HCT116 (cell line): Measurements from ENCODE around the gene SPATC1L. TPM values are rescaled to one million over a fixed set of nuclear protein-coding genes. Genes with fewer than 3 reads are reported as not detected.

Experiments used
- ATAC-seq: fragments of 200-7000 bp; cut with Tn5 transposase; 2 replicates; pipeline ENCODE4 v1.9.1; 2020; ENCODE audit warnings: mild to moderate bottlenecking, moderate library complexity
- BruUV-seq: library from RNA; stranded (reverse); fragments of 400-500 nt; replicated peaks from 2 replicates; lab custom pipeline; 2021; lab: Mats Ljungman, UMichigan
- CTCF ChIA-PET: fragments of 300-600 bp; sonication (Branson Sonifier 250); formaldehyde crosslinking; loops from one replicate; lab custom pipeline; 2021; ENCODE audit warnings: antibody characterized with exemption; lab: Charles Lee
- POLR2A ChIA-PET: fragments of 300-600, 350-600 bp; sonication (Branson Sonifier 250); formaldehyde crosslinking; loops from one replicate; lab custom pipeline; 2021; ENCODE audit warnings: antibody characterized with exemption; lab: Charles Lee
- RAD21 ChIA-PET, 2 experiments: fragments of 300-600 bp; sonication (Branson Sonifier 250); formaldehyde crosslinking; loops; one replicate each; lab custom pipeline; 2023; ENCODE audit warnings: low total read pairs in 2 of 2; ENCODE audit not compliant: uncharacterized antibody in 2 of 2, unreplicated experiment in 2 of 2, low non-redundant PET in 1 of 2; lab: Charles Lee
- DNase-seq: peaks from one replicate; pipeline ENCODE4 v3.0.0-alpha.2; 2010; ENCODE audit warnings: low read depth, low spot score
- H2AFZ ChIP-seq: fragments of 200-600 bp; shearing (Covaris generic), sonication (generic); 2 replicates; pipeline ENCODE4 v1.6.1; 2017; ENCODE audit warnings: low read depth, mixed run types, mixed read lengths, antibody characterized with exemption, low read length; ENCODE audit not compliant: poor library complexity, severe bottlenecking
- H3K27ac ChIP-seq: 2 replicates; pipeline ENCODE4 v1.5.1; 2012; ENCODE audit warnings: low read depth, low read length
- H3K27me3 ChIP-seq: fragments of 200-600 bp; sonication (generic); 2 replicates; pipeline ENCODE4 v1.6.1; 2016; ENCODE audit warnings: mixed run types, low read length, mixed read lengths; ENCODE audit not compliant: insufficient read depth
- H3K36me3 ChIP-seq, 2 experiments: fragments of 200-500 bp in 1 of 2; fragments of 200-600 bp in 1 of 2; sonication (Bioruptor generic) in 1 of 2; sonication (generic) in 1 of 2; 2 replicates each; pipeline versions ENCODE4 v1.5.1 to v1.6.1; 2014 to 2016; ENCODE audit warnings: low read length in 2 of 2, inconsistent platforms in 1 of 2, mixed read lengths in 1 of 2, mixed run types in 1 of 2; ENCODE audit not compliant: insufficient read depth in 2 of 2, control insufficient read depth in 1 of 2
- H3K4me1 ChIP-seq, 2 experiments: fragments of 200-600 bp in 1 of 2; sonication (generic) in 1 of 2; 2 replicates each; pipeline versions ENCODE4 v1.5.1 to v1.6.1; 2012 to 2017; ENCODE audit warnings: low read length in 2 of 2, inconsistent platforms in 1 of 2, mild to moderate bottlenecking in 1 of 2, mixed read lengths in 1 of 2, mixed run types in 1 of 2, moderate library complexity in 1 of 2; ENCODE audit not compliant: insufficient read depth in 2 of 2, control insufficient read depth in 1 of 2
- H3K4me2 ChIP-seq: fragments of 200-600 bp; sonication (generic); 2 replicates; pipeline ENCODE4 v1.6.1; 2017; ENCODE audit warnings: mixed run types, low read length, mixed read lengths
- H3K4me3 ChIP-seq, 2 experiments: fragments of 200-600 bp in 1 of 2; sonication (generic) in 1 of 2; replicated peaks in 1 of 2; 2 replicates each; pipeline ENCODE4 v1.5.1; 2011 to 2016; ENCODE audit warnings: low read length in 2 of 2, control low read depth in 1 of 2, low read depth in 1 of 2, mild to moderate bottlenecking in 1 of 2, mixed read lengths in 1 of 2, mixed run types in 1 of 2
- H3K79me2 ChIP-seq: fragments of 200-600 bp; sonication (generic); 2 replicates; pipeline ENCODE4 v1.6.1; 2017; ENCODE audit warnings: mild to moderate bottlenecking, mixed run types, low read length, moderate library complexity, mixed read lengths; ENCODE audit not compliant: insufficient read depth
- H3K9ac ChIP-seq: fragments of 200-600 bp; sonication (generic); 2 replicates; pipeline ENCODE4 v1.6.1; 2016; ENCODE audit warnings: low read length, mixed read lengths
- H3K9me2 ChIP-seq: fragments of 200-600 bp; sonication (generic), shearing (Covaris generic); 2 replicates; pipeline ENCODE4 v1.6.1; 2017; ENCODE audit warnings: mixed run types, mild to moderate bottlenecking, moderate library complexity; ENCODE audit not compliant: insufficient read depth
- H3K9me3 ChIP-seq, 2 experiments: fragments of 200-500 bp in 1 of 2; fragments of 200-600 bp in 1 of 2; sonication (Bioruptor generic) in 1 of 2; sonication (generic) in 1 of 2; 2 replicates each; pipeline ENCODE4 v1.6.1; 2014 to 2017; ENCODE audit warnings: low read length in 2 of 2, mixed read lengths in 2 of 2, inconsistent platforms in 1 of 2, low read depth in 1 of 2, mild to moderate bottlenecking in 1 of 2, mixed run types in 1 of 2, moderate library complexity in 1 of 2; ENCODE audit not compliant: control insufficient read depth in 1 of 2, insufficient read depth in 1 of 2
- H4K20me1 ChIP-seq: fragments of 200-600 bp; sonication (generic), shearing (Covaris generic); 2 replicates; pipeline ENCODE4 v1.6.1; 2017; ENCODE audit warnings: mixed run types, mild to moderate bottlenecking, moderate library complexity; ENCODE audit not compliant: insufficient read depth
- CEBPB ChIP-seq: IDR thresholded peaks from 2 replicates; pipeline ENCODE4 v1.6.1; 2012; ENCODE audit warnings: low read depth
- ELF1 ChIP-seq: IDR thresholded peaks from 2 replicates; pipeline ENCODE4 v1.6.1; 2012; ENCODE audit warnings: low read depth, borderline replicate concordance
- EZH2 ChIP-seq: fragments of 200-600 bp; sonication (generic); IDR thresholded peaks from 2 replicates; pipeline ENCODE4 v1.6.1; 2017; ENCODE audit warnings: antibody characterized with exemption, mixed run types
- EZH2phosphoT487 ChIP-seq: fragments of 200-600 bp; IDR thresholded peaks from 2 replicates; pipeline ENCODE4 v1.6.1; 2018; ENCODE audit warnings: antibody characterized with exemption, borderline replicate concordance
- FOSL1 ChIP-seq: IDR thresholded peaks from 2 replicates; pipeline ENCODE4 v1.6.1; 2012; ENCODE audit warnings: low read depth
- MAX ChIP-seq: IDR thresholded peaks from 2 replicates; pipeline ENCODE4 v1.6.1; 2012
- POLR2A ChIP-seq: IDR thresholded peaks from 2 replicates; pipeline ENCODE4 v1.7.0; 2011; ENCODE audit warnings: borderline replicate concordance; ENCODE audit not compliant: insufficient read depth, insufficient read length; ENCODE audit errors: extremely low read depth
- POLR2AphosphoS5 ChIP-seq: IDR thresholded peaks from 2 replicates; pipeline ENCODE4 v1.6.1; 2011; ENCODE audit warnings: mild to moderate bottlenecking, low read depth, low read length, moderate library complexity
- REST ChIP-seq: IDR thresholded peaks from 2 replicates; pipeline ENCODE4 v1.6.1; 2012; ENCODE audit warnings: low read depth
- SIN3A ChIP-seq: IDR thresholded peaks from 2 replicates; pipeline ENCODE4 v1.6.1; 2012; ENCODE audit warnings: low read depth
- SP1 ChIP-seq: IDR thresholded peaks from 2 replicates; pipeline ENCODE4 v1.6.1; 2012; ENCODE audit warnings: low read depth
- TCF7L2 ChIP-seq: IDR thresholded peaks from 2 replicates; pipeline ENCODE4 v1.7.0; 2011; ENCODE audit warnings: borderline replicate concordance, inconsistent platforms; ENCODE audit not compliant: insufficient read depth, insufficient read length; ENCODE audit errors: extremely low read depth
- ZBTB33 ChIP-seq: IDR thresholded peaks from 2 replicates; pipeline ENCODE4 v1.6.1; 2011; ENCODE audit warnings: mild to moderate bottlenecking, low read length, moderate library complexity; ENCODE audit not compliant: insufficient replicate concordance; ENCODE audit errors: extremely low read depth
- intact Hi-C: fragments of 100-400 bp; cut with micrococcal nuclease; formaldehyde crosslinking; loops from 2 replicates; pipeline ENCODE4 v1.10.0; 2022
- total RNA-seq: library from RNA; stranded (reverse); gene quantifications from one replicate; pipeline ENCODE4 v1.2.1, GENCODE V29; 2021; ENCODE audit not compliant: unreplicated experiment

SPATC1L gene
- total RNA-seq, 1 experiment from 2014 or later = 1.3 TPM

- Histone ChIP-seq H3K79me2 (no peaks in the 10 kb centered on the region), H3K4me1 (peaks cover 14 to 19% of the 10 kb centered on the region in 2 experiments), H3K4me2 (no peak overlapping the region), H3K27ac (no peak overlapping the region), H3K9me3 (no peaks in the 10 kb centered on the region), H3K27me3 (no peaks in the 10 kb centered on the region), H3K4me3 (no peak overlapping the region), H3K9ac (no peak overlapping the region), H3K36me3 (peaks cover 0 to 2% of the 10 kb centered on the region in 2 experiments; a peak in 1 of 4 replicates), H3K9me2 (no peaks in the 10 kb centered on the region), H4K20me1 (no peaks in the 10 kb centered on the region), H2AFZ (no peak overlapping the region)
- intact Hi-C loops = no loop called here
- CTCF ChIA-PET = no interaction called here
- RAD21 ChIA-PET = no interaction called here
- POLR2A ChIA-PET = no interaction called here
- no TSS peak for BruUV-seq
- ATAC-seq (no peak), DNase-seq (no peak)
- TF ChIP-seq ZBTB33 (no peak), EZH2 (no peak), SIN3A (no peak), POLR2A (no peak), ELF1 (no peak), REST (no peak), SP1 (no peak), TCF7L2 (no peak), CEBPB (no peak), MAX (no peak), POLR2AphosphoS5 (no peak), EZH2phosphoT487 (no peak), FOSL1 (no peak)
Observed at GRCh38 chr21:46190491-46191131, 6.4 kb upstream of the SPATC1L start.
